OCI-LY3 (cell line): ENCODE data around the gene DDAH2.

Experiments
- EZH2phosphoT487 ChIP-seq: fragments of 200-600 bp; shearing (Covaris generic); IDR thresholded peaks from 2 replicates; pipeline ENCODE4 v1.6.1; 2018; ENCODE audit warnings: antibody characterized with exemption, mixed run types, low read depth
- TF ChIP-seq, protein P1 (sequence below): fragments of 200-600, 300-600 bp; sonication (generic); IDR thresholded peaks from 2 replicates; pipeline ENCODE4 v1.5.1; 2014; ENCODE audit warnings: antibody characterized with exemption, low read length, low read depth

DNA sequence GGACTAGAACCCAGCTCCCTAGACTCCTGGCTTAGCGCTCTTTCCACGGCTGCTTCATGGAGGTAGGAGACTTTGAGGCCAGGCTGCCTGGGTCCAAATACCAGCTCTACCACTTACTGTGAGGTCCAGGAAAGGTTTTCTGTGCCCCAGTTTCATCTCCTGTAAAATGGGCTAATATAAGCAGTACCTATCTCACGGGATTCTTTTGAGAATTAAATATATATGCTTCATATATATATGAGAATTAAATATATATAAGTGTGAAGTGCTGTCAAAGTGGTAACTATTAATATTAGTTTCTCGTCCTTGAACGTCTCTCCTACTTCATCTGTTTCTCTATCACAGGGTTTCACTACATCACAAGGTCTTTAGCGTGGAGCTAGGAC, 38.0 kb downstream of the DDAH2 start:
- TF ChIP-seq, protein P1, sequence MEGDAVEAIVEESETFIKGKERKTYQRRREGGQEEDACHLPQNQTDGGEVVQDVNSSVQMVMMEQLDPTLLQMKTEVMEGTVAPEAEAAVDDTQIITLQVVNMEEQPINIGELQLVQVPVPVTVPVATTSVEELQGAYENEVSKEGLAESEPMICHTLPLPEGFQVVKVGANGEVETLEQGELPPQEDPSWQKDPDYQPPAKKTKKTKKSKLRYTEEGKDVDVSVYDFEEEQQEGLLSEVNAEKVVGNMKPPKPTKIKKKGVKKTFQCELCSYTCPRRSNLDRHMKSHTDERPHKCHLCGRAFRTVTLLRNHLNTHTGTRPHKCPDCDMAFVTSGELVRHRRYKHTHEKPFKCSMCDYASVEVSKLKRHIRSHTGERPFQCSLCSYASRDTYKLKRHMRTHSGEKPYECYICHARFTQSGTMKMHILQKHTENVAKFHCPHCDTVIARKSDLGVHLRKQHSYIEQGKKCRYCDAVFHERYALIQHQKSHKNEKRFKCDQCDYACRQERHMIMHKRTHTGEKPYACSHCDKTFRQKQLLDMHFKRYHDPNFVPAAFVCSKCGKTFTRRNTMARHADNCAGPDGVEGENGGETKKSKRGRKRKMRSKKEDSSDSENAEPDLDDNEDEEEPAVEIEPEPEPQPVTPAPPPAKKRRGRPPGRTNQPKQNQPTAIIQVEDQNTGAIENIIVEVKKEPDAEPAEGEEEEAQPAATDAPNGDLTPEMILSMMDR, result no peak
- TF ChIP-seq EZH2phosphoT487, result no peak
